HepG2 (cell line): ENCODE measurements around the gene GIPC3. TPM values are rescaled to one million over a fixed set of nuclear protein-coding genes. Genes with fewer than 3 reads are reported as not detected.

ENCODE experiments used
- CENPT ChIP-seq: sonication (generic); formaldehyde crosslinking; IDR thresholded peaks from 2 replicates; pipeline ENCODE4 v1.8.0; 2022; ENCODE audit warnings: low read depth, mild to moderate bottlenecking, moderate library complexity, missing genetic modification reagents
- CREB3 ChIP-seq: sonication (generic); formaldehyde crosslinking; IDR thresholded peaks from 2 replicates; pipeline ENCODE4 v1.5.0; 2020; ENCODE audit warnings: missing genetic modification reagents
- FOXA1 ChIP-seq, 2 experiments: fragments of 450-650 bp in 1 of 2; sonication (generic) in 1 of 2; formaldehyde crosslinking in 1 of 2; IDR thresholded peaks; 2 replicates each; pipeline versions ENCODE4 v1.4.0 to v1.6.1; 2016 to 2020; ENCODE audit warnings: missing genetic modification reagents in 1 of 2
- HMGXB4 ChIP-seq, 2 experiments: sonication (generic) in 1 of 2; formaldehyde crosslinking in 1 of 2; IDR thresholded peaks; 2 replicates each; pipeline versions ENCODE4 v1.4.0 to v1.6.1; 2018 to 2020; ENCODE audit warnings: missing genetic modification reagents in 2 of 2, borderline replicate concordance in 1 of 2, low read depth in 1 of 2, mild to moderate bottlenecking in 1 of 2, missing biosample characterization in 1 of 2
- SKIL ChIP-seq: sonication (generic); formaldehyde crosslinking; IDR thresholded peaks from 2 replicates; pipeline ENCODE4 v1.8.0; 2022; ENCODE audit warnings: missing genetic modification reagents, mild to moderate bottlenecking, moderate library complexity, borderline replicate concordance
- SP5 ChIP-seq: IDR thresholded peaks from 2 replicates; pipeline ENCODE4 v1.6.1; 2016; ENCODE audit warnings: low read depth, borderline replicate concordance
- TCF12 ChIP-seq, 2 experiments: fragments of 450-650 bp in 1 of 2; sonication (generic) in 1 of 2; formaldehyde crosslinking in 1 of 2; IDR thresholded peaks; 2 replicates each; pipeline versions ENCODE4 v1.6.1 to v1.8.0; 2017 to 2022; ENCODE audit warnings: antibody characterized with exemption in 1 of 2, mild to moderate bottlenecking in 1 of 2, missing genetic modification reagents in 1 of 2, moderate library complexity in 1 of 2
- ZBTB39 ChIP-seq: sonication (generic); formaldehyde crosslinking; IDR thresholded peaks from 2 replicates; pipeline ENCODE4 v1.5.0; 2020; ENCODE audit warnings: missing genetic modification reagents
- ZBTB43 ChIP-seq: sonication (generic); formaldehyde crosslinking; conservative IDR thresholded peaks from 2 replicates; pipeline ENCODE4 v1.4.0; 2020; ENCODE audit warnings: missing genetic modification reagents
- ZBTB46 ChIP-seq: sonication (generic); formaldehyde crosslinking; IDR thresholded peaks from 2 replicates; pipeline ENCODE4 v1.4.0; 2020; ENCODE audit warnings: mild to moderate bottlenecking, missing genetic modification reagents, borderline replicate concordance
- ZFP36 ChIP-seq: fragments of 150-350 bp; IDR thresholded peaks from 2 replicates; pipeline ENCODE4 v1.6.1; 2018; ENCODE audit warnings: borderline replicate concordance, low read length, low read depth; ENCODE audit not compliant: partially characterized antibody
- ZNF263 ChIP-seq: sonication (generic); formaldehyde crosslinking; IDR thresholded peaks from 2 replicates; pipeline ENCODE4 v1.4.0; 2020; ENCODE audit warnings: missing genetic modification reagents
- ZNF512 ChIP-seq: sonication (generic); formaldehyde crosslinking; IDR thresholded peaks from 2 replicates; pipeline ENCODE4 v1.4.0; 2020; ENCODE audit warnings: mild to moderate bottlenecking, missing genetic modification reagents
- ZSCAN21 ChIP-seq: sonication (generic); formaldehyde crosslinking; IDR thresholded peaks from 2 replicates; pipeline ENCODE4 v1.8.0; 2022; ENCODE audit warnings: mild to moderate bottlenecking, missing genetic modification reagents, moderate library complexity, borderline replicate concordance
- polyA plus RNA-seq, 8 experiments: library from polyadenylated mRNA; depleted of rRNA in 3 of 8; stranded (reverse) in 7 of 8; unstranded in 1 of 8; fragments of >200 nt; fragmentation: Illumina TruSeq in 4 of 8; extraction: Trizol in 4 of 8; gene quantifications; 2 replicates each; pipeline versions ENCODE4 v1.2.1 to v1.2.3, GENCODE V29; 2011 to 2016; ENCODE audit warnings: low read depth in 4 of 8, missing spikeins in 1 of 8, mixed read lengths in 1 of 8; ENCODE audit not compliant: insufficient read depth in 1 of 8
- total RNA-seq, 5 experiments: library from RNA; depleted of rRNA; stranded (reverse); fragments of >200 nt; fragmentation: Illumina TruSeq; extraction: Trizol; gene quantifications; 2 replicates each; pipeline ENCODE4 v1.2.3, GENCODE V29; 2016; ENCODE audit warnings: low read depth in 1 of 5

GIPC3 gene
- total and polyA plus RNA-seq, 2 of the 13 experiments (the other 11 are each of a cell fraction or from before 2014, with no cell fraction given) = 0.05 TPM; not detected in 1

GRCh38 chr19:3556978-3557460, 28.3 kb upstream of the GIPC3 start (continued):
- TF ChIP-seq SKIL (CRISPR knock-in tag) = no peak
- TF ChIP-seq CREB3 (CRISPR knock-in tag) = no peak
- TF ChIP-seq ZBTB39 (CRISPR knock-in tag) = peak; percentile 44; the same call in 1 of the 2 replicates
- peak; percentile 6; the same call in 1 of the 2 replicates for TF ChIP-seq ZSCAN21 (CRISPR knock-in tag)
- TF ChIP-seq SP5 (CRISPR knock-in tag) = no peak
- no peak for TF ChIP-seq ZBTB43 (CRISPR knock-in tag)
- TF ChIP-seq ZFP36 = peak; percentile 45
- TF ChIP-seq ZNF263 (CRISPR knock-in tag) = peak; percentile 50; the same call in 1 of the 2 replicates
- no peak for TF ChIP-seq ZBTB46 (CRISPR knock-in tag)
- TF ChIP-seq ZNF512 (CRISPR knock-in tag) = no peak
- no peak for TF ChIP-seq TCF12 (IDR thresholded peaks at IDR 0.05)
- 0 out of 2 replicates have a peak, but pooled peaks have one; percentile 0 for TF ChIP-seq TCF12 (CRISPR knock-in tag; IDR thresholded peaks at IDR 0.05)
- TF ChIP-seq CENPT (CRISPR knock-in tag) = peak; percentile 61; the same call in 1 of the 2 replicates
- no peak for TF ChIP-seq FOXA1 (IDR thresholded peaks at IDR 0.05)
- TF ChIP-seq FOXA1 (CRISPR knock-in tag; IDR thresholded peaks at IDR 0.05) = 0 out of 2 replicates have a peak, but pooled peaks have one; percentile 4
- TF ChIP-seq HMGXB4 (CRISPR knock-in tag; IDR thresholded peaks at IDR 0.05; ENCODE audit: borderline replicate concordance in 1 of 2, low read depth in 1 of 2) = 0 out of 4 replicates have a peak, but pooled peaks have one; percentile 9 to 38
